Thoracic aorta (tissue), 2 donors: Measurements from ENCODE around the gene ADPRHL1. TPM values are rescaled to one million over a fixed set of nuclear protein-coding genes. Genes with fewer than 3 reads are reported as not detected.

ENCODE experiments used
- ATAC-seq: fragments of 150-250 bp; one replicate; pipeline ENCODE4 v1.8.0; 2017; ENCODE audit warnings: low read depth; ENCODE audit not compliant: insufficient number of reproducible peaks, low FRiP score
- DNase-seq: peaks from one replicate; pipeline ENCODE4 v3.0.0-alpha.2; 2020; ENCODE audit warnings: low spot score
- H3K27ac ChIP-seq, 2 donors: fragments of 200-600 bp; sonication (generic); 1 replicate in 1 of 2; 2 replicates in 1 of 2; pipeline ENCODE4 v1.5.1; 2016; ENCODE audit warnings: mild to moderate bottlenecking in 2 of 2, moderate library complexity in 2 of 2
- H3K27me3 ChIP-seq: fragments of 200-600 bp; sonication (generic); replicated peaks from 2 replicates; pipeline ENCODE4 v1.6.0; 2016; ENCODE audit warnings: mild to moderate bottlenecking; ENCODE audit not compliant: insufficient read depth
- H3K36me3 ChIP-seq: fragments of 200-600 bp; sonication (generic); one replicate; pipeline ENCODE4 v1.5.1; 2016
- H3K4me1 ChIP-seq, 2 donors: fragments of 200-600 bp; sonication (generic); 1 replicate in 1 of 2; 2 replicates in 1 of 2; pipeline versions ENCODE4 v1.5.1 to v1.6.0; 2016; ENCODE audit warnings: low read depth in 2 of 2, mild to moderate bottlenecking in 1 of 2; ENCODE audit not compliant: control insufficient read depth in 1 of 2
- H3K4me3 ChIP-seq: fragments of 200-600 bp; sonication (generic); 2 replicates; pipeline ENCODE4 v1.5.1; 2016; ENCODE audit warnings: mild to moderate bottlenecking
- H3K9me3 ChIP-seq: fragments of 200-600 bp; sonication (generic); 2 replicates; pipeline ENCODE4 v1.5.1; 2016
- total RNA-seq, 2 donors: library from RNA; depleted of rRNA; stranded (reverse); fragments of >200 nt; gene quantifications; one replicate each; pipeline versions ENCODE4 v1.1.0 to v1.2.3, GENCODE V29; 2016
- TF ChIP-seq, protein P1 (sequence below): fragments of 200-600 bp; sonication (generic); IDR thresholded peaks from one replicate; pipeline ENCODE4 v1.5.1; 2019; ENCODE audit warnings: antibody characterized with exemption

Gene ADPRHL1
- total RNA-seq, 2 donors from 2014 or later, result 11.8 to 12.6 TPM

DNA sequence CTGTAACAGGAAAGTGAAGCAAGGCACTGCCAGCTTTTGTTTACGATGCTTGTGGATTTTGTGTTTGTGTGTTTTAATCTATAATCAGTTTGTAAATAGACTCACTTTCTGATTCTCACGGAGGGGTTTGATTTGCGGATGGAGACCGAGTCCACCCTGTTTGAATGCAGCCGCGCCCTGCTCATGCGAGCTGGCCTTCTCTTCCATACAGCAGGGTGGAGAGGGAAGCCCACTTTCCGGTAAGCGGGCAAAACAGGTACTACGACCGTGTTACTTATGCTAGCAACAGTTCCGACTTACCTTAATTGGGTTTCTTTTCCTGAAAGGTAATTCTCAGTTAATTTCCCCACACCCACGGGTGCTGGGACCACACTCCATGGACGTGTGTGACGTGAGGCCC lies 33.1 kb downstream of the ADPRHL1 start:
- H3K27me3 ChIP-seq, result no peaks in the 10 kb centered on the region
- no peaks in the 10 kb centered on the region for H3K9me3 ChIP-seq
- DNase-seq (no peak), ATAC-seq (no peak)
- H3K36me3 ChIP-seq, result no peaks in the 10 kb centered on the region
- TF ChIP-seq, protein P1, sequence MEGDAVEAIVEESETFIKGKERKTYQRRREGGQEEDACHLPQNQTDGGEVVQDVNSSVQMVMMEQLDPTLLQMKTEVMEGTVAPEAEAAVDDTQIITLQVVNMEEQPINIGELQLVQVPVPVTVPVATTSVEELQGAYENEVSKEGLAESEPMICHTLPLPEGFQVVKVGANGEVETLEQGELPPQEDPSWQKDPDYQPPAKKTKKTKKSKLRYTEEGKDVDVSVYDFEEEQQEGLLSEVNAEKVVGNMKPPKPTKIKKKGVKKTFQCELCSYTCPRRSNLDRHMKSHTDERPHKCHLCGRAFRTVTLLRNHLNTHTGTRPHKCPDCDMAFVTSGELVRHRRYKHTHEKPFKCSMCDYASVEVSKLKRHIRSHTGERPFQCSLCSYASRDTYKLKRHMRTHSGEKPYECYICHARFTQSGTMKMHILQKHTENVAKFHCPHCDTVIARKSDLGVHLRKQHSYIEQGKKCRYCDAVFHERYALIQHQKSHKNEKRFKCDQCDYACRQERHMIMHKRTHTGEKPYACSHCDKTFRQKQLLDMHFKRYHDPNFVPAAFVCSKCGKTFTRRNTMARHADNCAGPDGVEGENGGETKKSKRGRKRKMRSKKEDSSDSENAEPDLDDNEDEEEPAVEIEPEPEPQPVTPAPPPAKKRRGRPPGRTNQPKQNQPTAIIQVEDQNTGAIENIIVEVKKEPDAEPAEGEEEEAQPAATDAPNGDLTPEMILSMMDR, result no peak
- peaks cover 0 to 13% of the 10 kb centered on the region in 2 donors for H3K4me1 ChIP-seq
- no peak overlapping the region for H3K27ac ChIP-seq
- H3K4me3 ChIP-seq, result no peak overlapping the region

DNA sequence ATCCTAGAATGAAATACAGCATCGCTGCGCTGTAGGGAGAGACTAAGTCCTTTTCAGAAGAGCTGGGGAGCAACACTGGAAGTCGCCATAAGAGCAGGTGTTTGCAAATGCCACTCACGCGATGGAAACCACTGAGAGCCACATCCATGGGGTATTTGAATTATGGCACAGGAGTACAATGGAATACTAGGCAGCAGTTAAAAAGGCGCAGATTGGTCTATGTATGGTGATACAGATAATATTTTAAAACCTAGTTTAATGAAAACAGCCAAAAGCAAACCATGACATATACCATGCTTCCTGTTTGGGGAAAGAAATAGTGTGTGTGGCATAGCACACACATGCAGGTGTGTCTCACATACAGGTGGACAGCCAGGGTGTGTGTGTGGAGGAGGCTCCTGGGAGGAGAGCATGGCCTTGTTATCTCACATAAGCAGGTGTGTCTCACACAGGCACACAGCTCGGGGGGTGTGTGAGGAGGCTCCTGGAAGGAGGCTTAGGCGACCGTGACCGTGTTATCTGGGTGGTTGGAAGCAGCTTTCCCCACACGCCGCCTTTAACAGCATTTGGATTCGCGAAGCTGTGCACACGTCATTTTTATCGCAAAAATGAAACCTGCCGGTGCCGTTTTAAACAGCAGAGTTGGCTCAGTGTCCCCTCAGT lies 33.6 kb downstream of the ADPRHL1 start:
- Histone ChIP-seq H3K9me3 (no peaks in the 10 kb centered on the region), H3K27me3 (no peaks in the 10 kb centered on the region), H3K4me1 (peaks cover 4 to 18% of the 10 kb centered on the region in 2 donors), H3K4me3 (no peak overlapping the region), H3K27ac (no peak overlapping the region), H3K36me3 (no peaks in the 10 kb centered on the region)
- no peak for ATAC-seq
- TF ChIP-seq, protein P1, result no peak
- DNase-seq, result no peak

DNA sequence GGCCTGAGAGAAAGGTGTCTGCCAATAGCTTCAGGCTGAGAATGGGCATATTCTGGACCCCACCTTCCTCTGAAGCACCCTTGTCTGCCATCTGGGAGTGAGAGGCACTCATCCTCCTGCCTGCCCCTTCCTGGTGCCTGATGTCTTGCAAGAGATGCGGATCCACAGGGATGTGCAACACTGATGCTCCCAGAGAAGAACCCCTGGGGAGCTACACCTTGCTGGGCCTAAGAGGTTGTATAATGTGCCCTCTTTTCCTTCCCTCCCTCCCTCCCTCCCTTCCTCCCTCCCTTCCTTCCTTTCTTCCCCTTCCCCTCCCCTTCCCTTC lies 34.6 kb downstream of the ADPRHL1 start:
- peaks cover 7 to 28% of the 10 kb centered on the region in 2 donors for H3K4me1 ChIP-seq
- DNase-seq (no peak), ATAC-seq (no peak)
- H3K27ac ChIP-seq, result no peak overlapping the region
- no peaks in the 10 kb centered on the region for H3K27me3 ChIP-seq
- TF ChIP-seq, protein P1, result no peak
- H3K4me3 ChIP-seq, result no peak overlapping the region
- no peaks in the 10 kb centered on the region for H3K36me3 ChIP-seq
- H3K9me3 ChIP-seq, result no peaks in the 10 kb centered on the region

DNA sequence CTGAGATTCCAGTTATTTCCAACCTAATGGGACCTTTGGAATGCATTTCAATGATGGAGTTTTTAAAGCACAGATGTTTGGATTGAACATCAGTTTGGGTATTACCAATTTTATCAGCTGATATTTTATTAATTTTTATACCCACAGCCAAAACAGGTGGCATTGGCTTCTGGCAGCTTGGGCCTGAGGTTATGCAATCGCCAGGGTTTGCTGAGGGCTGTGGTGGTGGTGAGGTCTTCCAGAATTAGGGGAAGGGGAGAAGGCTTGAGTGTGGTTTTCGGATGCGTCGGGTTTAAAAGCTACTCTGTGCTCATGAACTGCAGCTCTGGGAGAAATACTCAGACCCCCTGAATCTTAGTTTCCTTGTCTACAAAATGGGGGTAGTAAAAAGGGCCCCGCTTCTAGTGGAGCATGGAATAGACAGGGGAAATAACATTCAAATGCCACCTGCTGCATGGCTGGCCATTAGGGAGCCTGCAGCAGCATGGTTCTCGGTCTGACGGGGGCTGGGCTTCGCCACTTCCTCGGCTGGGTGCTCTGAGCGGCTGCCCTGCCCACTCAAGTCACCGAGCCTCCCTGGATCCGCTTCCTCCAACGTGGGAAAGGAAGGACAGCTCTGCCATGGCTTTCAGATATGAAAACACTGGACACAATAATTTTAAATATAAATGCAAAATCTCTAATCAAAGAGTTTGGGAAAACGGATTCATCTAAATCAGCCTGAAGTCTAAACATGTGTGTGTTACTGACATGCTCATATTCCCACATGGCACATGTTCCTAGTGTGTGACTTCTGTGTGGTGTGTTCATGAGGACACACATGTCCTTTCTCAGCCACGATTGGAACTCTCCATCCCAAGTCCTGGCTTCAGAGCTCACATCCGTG lies 35.2 kb downstream of the ADPRHL1 start:
- ATAC-seq (no peak), DNase-seq (no peak)
- H3K27ac ChIP-seq, result no peak overlapping the region
- no peaks in the 10 kb centered on the region for H3K36me3 ChIP-seq
- H3K9me3 ChIP-seq, result no peaks in the 10 kb centered on the region
- H3K4me1 ChIP-seq, result peaks cover 11 to 34% of the 10 kb centered on the region in 2 donors
- H3K27me3 ChIP-seq, result no peaks in the 10 kb centered on the region
- TF ChIP-seq, protein P1, result no peak
- H3K4me3 ChIP-seq, result no peak overlapping the region

DNA sequence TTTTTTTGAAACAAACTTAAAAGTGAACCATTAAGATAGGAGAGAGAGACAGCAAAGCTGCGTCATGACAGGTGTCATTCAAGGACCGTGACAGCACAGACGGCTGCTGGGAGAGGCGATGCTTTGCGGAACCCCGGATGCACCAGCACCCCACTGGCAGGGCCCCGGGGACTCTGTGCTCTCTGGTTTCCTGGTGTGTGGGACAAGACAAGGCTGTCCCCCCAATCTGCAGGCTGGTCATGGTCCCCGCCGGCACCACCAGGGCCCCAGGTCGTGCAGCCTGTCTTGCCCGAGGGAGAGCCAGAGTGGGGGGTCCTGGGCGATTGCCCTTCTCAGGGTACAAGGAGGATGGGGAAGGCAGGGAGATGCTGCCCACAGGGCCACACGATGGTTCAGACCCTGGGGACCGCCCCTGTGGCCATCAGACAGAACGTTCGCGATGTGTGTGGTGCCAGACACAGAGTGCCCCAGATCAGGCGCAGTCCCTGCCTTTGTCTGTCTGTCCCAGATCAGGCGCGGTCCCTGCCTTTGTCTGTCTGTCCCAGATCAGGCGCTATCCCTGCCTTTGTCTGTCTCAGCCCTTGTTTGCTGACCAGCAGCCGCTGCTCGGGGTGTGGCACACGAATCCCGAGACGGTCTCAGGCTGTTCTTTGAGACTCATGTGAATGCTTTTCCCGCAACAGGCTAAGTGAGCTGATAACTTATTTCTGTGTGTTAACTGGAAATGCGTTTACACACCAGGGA lies 36.1 kb downstream of the ADPRHL1 start:
- ATAC-seq (no peak), DNase-seq (no peak)
- no peak overlapping the region for H3K27ac ChIP-seq
- H3K27me3 ChIP-seq, result no peaks in the 10 kb centered on the region
- H3K4me3 ChIP-seq, result no peak overlapping the region
- no peaks in the 10 kb centered on the region for H3K36me3 ChIP-seq
- H3K4me1 ChIP-seq, result peaks cover 13 to 33% of the 10 kb centered on the region in 2 donors
- TF ChIP-seq, protein P1, result no peak
- H3K9me3 ChIP-seq, result no peaks in the 10 kb centered on the region
